Measurements from ENCODE around the gene EFCAB6.

The EFCAB6 gene

GRCh38 chr22:43782448-43782847, 29.7 kb downstream of the EFCAB6 start:
- DNase-seq (ENCODE audit: low spot score), result no peak
- TF ChIP-seq CTCF (IDR thresholded peaks at IDR 0.05; ENCODE audit: extremely low read depth, missing control alignments), result no peak

- DNase-seq (ENCODE audit: low spot score), result no peak
- TF ChIP-seq CTCF (IDR thresholded peaks at IDR 0.05; ENCODE audit: extremely low read depth, missing control alignments), result no peak
These were observed 34.8 kb downstream of the EFCAB6 start for GRCh38 chr22:43777286-43777685.

GRCh38 chr22:43776081-43776670, 35.9 kb downstream of the EFCAB6 start:
- DNase-seq (ENCODE audit: low spot score), result no peak
- no peak for TF ChIP-seq CTCF (IDR thresholded peaks at IDR 0.05; ENCODE audit: extremely low read depth, missing control alignments)

GRCh38 chr22:43774318-43774915, 37.7 kb downstream of the EFCAB6 start:
- TF ChIP-seq CTCF (IDR thresholded peaks at IDR 0.05; ENCODE audit: extremely low read depth, missing control alignments), result no peak
- DNase-seq (ENCODE audit: low spot score), result no peak

GRCh38 chr22:43772831-43773230, 39.3 kb downstream of the EFCAB6 start:
- TF ChIP-seq CTCF (IDR thresholded peaks at IDR 0.05; ENCODE audit: extremely low read depth, missing control alignments), result no peak
- DNase-seq (ENCODE audit: low spot score), result no peak

- no peak for DNase-seq (ENCODE audit: low spot score)
- TF ChIP-seq CTCF (IDR thresholded peaks at IDR 0.05; ENCODE audit: extremely low read depth, missing control alignments), result no peak
These were observed 56.7 kb downstream of the EFCAB6 start for GRCh38 chr22:43755452-43755851.

GRCh38 chr22:43755011-43755410, 57.1 kb downstream of the EFCAB6 start:
- DNase-seq (ENCODE audit: low spot score), result no peak
- TF ChIP-seq CTCF (IDR thresholded peaks at IDR 0.05; ENCODE audit: extremely low read depth, missing control alignments), result no peak

Data from GM20000 (cell line).